A673 (cell line): ENCODE measurements around the gene MSI2. TPM values are rescaled to one million over a fixed set of nuclear protein-coding genes. Genes with fewer than 3 reads are reported as not detected.

Experiments
- BruUV-seq: library from RNA; stranded (reverse); fragments of 400-500 nt; replicated peaks from 2 replicates; lab custom pipeline; 2021; lab: Mats Ljungman, UMichigan
- CTCF ChIA-PET: fragments of 300-600 bp; sonication (Branson Sonifier 250); formaldehyde crosslinking; loops from one replicate; lab custom pipeline; 2022; ENCODE audit warnings: antibody characterized with exemption; lab: Charles Lee
- POLR2A ChIA-PET: fragments of 300-600 bp; sonication (Branson Sonifier 250); formaldehyde crosslinking; loops from one replicate; lab custom pipeline; 2022; ENCODE audit warnings: antibody characterized with exemption; ENCODE audit not compliant: low non-redundant PET; lab: Charles Lee
- DNase-seq: peaks from one replicate; pipeline ENCODE4 v3.0.0-alpha.2; 2015; ENCODE audit warnings: low spot score
- H3K27ac ChIP-seq: fragments of 200-600 bp; sonication (generic); 2 replicates; pipeline ENCODE4 v1.5.1; 2016; ENCODE audit warnings: mixed run types, low read depth, mild to moderate bottlenecking, mixed read lengths, antibody characterized with exemption, low read length; ENCODE audit not compliant: poor library complexity, severe bottlenecking
- H3K27me3 ChIP-seq: fragments of 200-600 bp; sonication (generic); replicated peaks from 2 replicates; pipeline ENCODE4 v1.6.1; 2017; ENCODE audit warnings: mixed run types, low read depth, mild to moderate bottlenecking, mixed read lengths, antibody characterized with exemption, low read length; ENCODE audit not compliant: insufficient read depth, poor library complexity
- H3K36me3 ChIP-seq: fragments of 200-600 bp; sonication (generic); 2 replicates; pipeline ENCODE4 v1.6.1; 2016; ENCODE audit warnings: mixed run types, mild to moderate bottlenecking, mixed read lengths, antibody characterized with exemption, low read length; ENCODE audit not compliant: insufficient read depth, poor library complexity, severe bottlenecking
- H3K4me1 ChIP-seq: fragments of 200-600 bp; sonication (generic); 2 replicates; pipeline ENCODE4 v1.6.1; 2017; ENCODE audit warnings: mixed run types, mild to moderate bottlenecking, mixed read lengths, antibody characterized with exemption, low read length; ENCODE audit not compliant: insufficient read depth, poor library complexity, severe bottlenecking
- H3K4me3 ChIP-seq: fragments of 200-600 bp; sonication (generic); 2 replicates; pipeline ENCODE4 v1.5.1; 2016; ENCODE audit warnings: low read depth, mixed run types, mild to moderate bottlenecking, mixed read lengths, low read length; ENCODE audit not compliant: poor library complexity, severe bottlenecking
- H3K9me3 ChIP-seq: fragments of 200-600 bp; sonication (generic); 2 replicates; pipeline ENCODE4 v1.6.1; 2016; ENCODE audit warnings: mixed run types, low read depth, mild to moderate bottlenecking, mixed read lengths, antibody characterized with exemption, low read length; ENCODE audit not compliant: poor library complexity, severe bottlenecking
- EZH2 ChIP-seq: fragments of 200-600 bp; sonication (generic); IDR thresholded peaks from 2 replicates; pipeline ENCODE4 v1.6.1; 2017; ENCODE audit warnings: borderline replicate concordance, low read depth, mild to moderate bottlenecking, mixed read lengths, antibody characterized with exemption, low read length; ENCODE audit not compliant: poor library complexity, severe bottlenecking
- intact Hi-C: fragments of 100-400 bp; cut with micrococcal nuclease; formaldehyde crosslinking; loops from one replicate; pipeline ENCODE4 v1.10.0; 2022; ENCODE audit not compliant: unreplicated experiment
- total RNA-seq: library from RNA; stranded (reverse); gene quantifications from 2 replicates; pipeline ENCODE4 v1.2.3, GENCODE V29; 2021
- TF ChIP-seq, protein P1 (sequence below): fragments of 300-800, 200-600 bp; sonication (generic); conservative IDR thresholded peaks from 2 replicates; pipeline ENCODE4 v1.5.1; 2017; ENCODE audit warnings: low read depth, mild to moderate bottlenecking, antibody characterized with exemption, low read length, moderate library complexity, mixed read lengths

Gene MSI2
- total RNA-seq, 1 experiment from 2014 or later: 108 TPM

DNA sequence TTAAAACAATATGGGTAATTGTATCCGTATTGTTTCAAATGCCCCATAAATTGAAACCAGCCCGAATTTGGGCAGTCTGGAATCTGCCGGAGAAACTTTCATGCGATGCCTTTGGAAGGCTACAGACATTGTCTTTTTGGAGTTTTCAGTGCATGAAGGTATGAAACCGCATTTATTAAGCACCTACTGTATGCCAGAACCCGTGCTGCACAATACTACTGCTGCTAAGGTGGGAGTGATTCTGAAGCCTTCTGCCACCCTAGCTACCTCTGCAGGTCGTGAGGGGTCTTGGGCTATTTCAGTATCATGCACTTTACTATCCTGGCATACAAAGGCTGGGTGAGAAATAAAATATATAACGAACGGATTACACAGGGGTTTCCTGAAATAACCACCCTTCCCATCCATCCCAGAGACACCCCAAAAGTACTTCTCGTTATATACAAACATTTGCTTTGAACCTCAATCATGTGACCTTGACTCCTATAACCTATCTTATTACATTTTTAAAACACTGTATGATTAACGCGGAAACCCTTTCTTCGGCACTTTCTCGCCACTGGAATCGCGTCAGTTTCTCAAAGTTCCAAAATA, 1.0 kb upstream of the MSI2 start:
- POLR2A ChIA-PET: no interaction called here
- peaks cover 3% of the 10 kb centered on the region for H3K36me3 ChIP-seq
- no peak for TF ChIP-seq EZH2
- TF ChIP-seq, protein P1, sequence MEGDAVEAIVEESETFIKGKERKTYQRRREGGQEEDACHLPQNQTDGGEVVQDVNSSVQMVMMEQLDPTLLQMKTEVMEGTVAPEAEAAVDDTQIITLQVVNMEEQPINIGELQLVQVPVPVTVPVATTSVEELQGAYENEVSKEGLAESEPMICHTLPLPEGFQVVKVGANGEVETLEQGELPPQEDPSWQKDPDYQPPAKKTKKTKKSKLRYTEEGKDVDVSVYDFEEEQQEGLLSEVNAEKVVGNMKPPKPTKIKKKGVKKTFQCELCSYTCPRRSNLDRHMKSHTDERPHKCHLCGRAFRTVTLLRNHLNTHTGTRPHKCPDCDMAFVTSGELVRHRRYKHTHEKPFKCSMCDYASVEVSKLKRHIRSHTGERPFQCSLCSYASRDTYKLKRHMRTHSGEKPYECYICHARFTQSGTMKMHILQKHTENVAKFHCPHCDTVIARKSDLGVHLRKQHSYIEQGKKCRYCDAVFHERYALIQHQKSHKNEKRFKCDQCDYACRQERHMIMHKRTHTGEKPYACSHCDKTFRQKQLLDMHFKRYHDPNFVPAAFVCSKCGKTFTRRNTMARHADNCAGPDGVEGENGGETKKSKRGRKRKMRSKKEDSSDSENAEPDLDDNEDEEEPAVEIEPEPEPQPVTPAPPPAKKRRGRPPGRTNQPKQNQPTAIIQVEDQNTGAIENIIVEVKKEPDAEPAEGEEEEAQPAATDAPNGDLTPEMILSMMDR: no peak
- no peaks in the 10 kb centered on the region for H3K27me3 ChIP-seq
- peaks cover 8% of the 10 kb centered on the region for H3K4me1 ChIP-seq
- intact Hi-C loops: no loop called here
- CTCF ChIA-PET: interaction anchor here (0.6 to 1.8 kb wide), 2 partner anchors 12 to 286 kb away, joined by 3 to 13 read pairs; no protein-coding TSS in a partner anchor
- TSS peak; percentile 86 for BruUV-seq
- no peaks in the 10 kb centered on the region for H3K9me3 ChIP-seq
- peak overlapping the region; percentile 89 for H3K4me3 ChIP-seq
- no peak for DNase-seq
- no peak overlapping the region for H3K27ac ChIP-seq

DNA sequence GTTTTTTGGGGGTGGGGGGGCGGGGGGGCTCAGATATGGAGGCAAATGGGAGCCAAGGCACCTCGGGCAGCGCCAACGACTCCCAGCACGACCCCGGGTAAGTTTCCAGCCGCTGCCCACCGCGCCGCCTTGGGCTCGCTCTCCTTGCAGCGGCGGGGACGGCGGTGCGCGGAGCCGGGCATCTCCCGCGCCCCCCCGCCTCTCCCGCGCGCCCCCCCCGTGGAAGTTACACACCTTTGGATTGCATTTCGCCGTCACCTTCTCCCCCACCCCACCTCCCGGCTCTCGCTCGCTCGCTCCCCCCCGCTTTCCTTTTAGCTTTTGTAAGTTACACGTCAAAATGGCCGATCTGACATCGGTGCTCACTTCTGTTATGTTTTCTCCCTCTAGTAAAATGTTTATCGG, 387 bp downstream of the MSI2 start:
- peak; percentile 42 for DNase-seq
- POLR2A ChIA-PET: interaction anchor here (0.6 to 0.7 kb wide), 3 partner anchors 26 to 341 kb away, joined by 3 to 17 read pairs (median 4); no protein-coding TSS in a partner anchor
- CTCF ChIA-PET: interaction anchor here (0.8 to 2.0 kb wide), 3 partner anchors 14 to 525 kb away, joined by 4 to 13 read pairs (median 8); no protein-coding TSS in a partner anchor
- Histone ChIP-seq H3K27me3 (no peaks in the 10 kb centered on the region), H3K9me3 (no peaks in the 10 kb centered on the region), H3K36me3 (peaks cover 11% of the 10 kb centered on the region), H3K27ac (peak overlapping the region; percentile 72), H3K4me3 (peak overlapping the region; percentile 89), H3K4me1 (peaks cover 8% of the 10 kb centered on the region)
- intact Hi-C loops: no loop called here
- no TSS peak for BruUV-seq
- no peak for TF ChIP-seq EZH2
- TF ChIP-seq, protein P1: no peak

- ChIA-PET CTCF (interaction anchor here (1.8 to 2.0 kb wide), 2 partner anchors 14 to 415 kb away, joined by 8 to 13 read pairs; no protein-coding TSS in a partner anchor), POLR2A (interaction anchor here (0.6 to 0.7 kb wide), 2 partner anchors 25 to 219 kb away, joined by 4 to 17 read pairs; no protein-coding TSS in a partner anchor)
- H3K27me3 ChIP-seq: no peaks in the 10 kb centered on the region
- no peaks in the 10 kb centered on the region for H3K9me3 ChIP-seq
- intact Hi-C loops: no loop called here
- TSS peak; percentile 42 for BruUV-seq
- DNase-seq: no peak
- no peak for TF ChIP-seq EZH2
- TF ChIP-seq, protein P1: no peak
- peak overlapping the region; percentile 89 for H3K4me3 ChIP-seq
- peak overlapping the region; percentile 72 for H3K27ac ChIP-seq
- H3K36me3 ChIP-seq: peaks cover 17% of the 10 kb centered on the region
- H3K4me1 ChIP-seq: peaks cover 8% of the 10 kb centered on the region
Measured at GRCh38 chr17:57257195-57257894, 1.0 kb downstream of the MSI2 start.
